Fibroblast of gingiva (primary cell): Measurements from ENCODE around the gene GRM1.
"Not testable (repeated sequence)": the region's sequence is repeated elsewhere in the genome, so short reads cannot be mapped to it uniquely, and the experiment has no call there.

Experiments used
- DNase-seq: peaks from one replicate; pipeline ENCODE4 v3.0.0-alpha.2; 2011; ENCODE audit warnings: low read depth

The GRM1 gene

GRCh38 chr6:146191612-146192011, 162.8 kb downstream of the GRM1 start:
- no peak for DNase-seq

GRCh38 chr6:146194434-146194833, 165.6 kb downstream of the GRM1 start:
- no peak for DNase-seq

- peak; percentile 14 for DNase-seq
Observed at GRCh38 chr6:146200176-146200575, 171.3 kb downstream of the GRM1 start.

- no peak for DNase-seq
Observed at GRCh38 chr6:146202570-146202969, 173.7 kb downstream of the GRM1 start.

GRCh38 chr6:146209942-146210341, 181.1 kb downstream of the GRM1 start:
- no peak for DNase-seq

GRCh38 chr6:146210406-146211083, 181.7 kb downstream of the GRM1 start:
- no peak for DNase-seq

GRCh38 chr6:146211646-146212045, 182.8 kb downstream of the GRM1 start:
- DNase-seq, result no peak

- DNase-seq, result no peak
Observed at GRCh38 chr6:146212781-146213180, 183.9 kb downstream of the GRM1 start.

GRCh38 chr6:146219101-146219500, 190.2 kb downstream of the GRM1 start:
- no peak for DNase-seq

- no peak for DNase-seq
Observed at GRCh38 chr6:146224449-146224848, 195.6 kb downstream of the GRM1 start.

- DNase-seq, result no peak
Observed at GRCh38 chr6:146224988-146225387, 196.1 kb downstream of the GRM1 start.

- no peak for DNase-seq
Observed at GRCh38 chr6:146240322-146240721, 211.5 kb downstream of the GRM1 start.

- no peak for DNase-seq
Observed at GRCh38 chr6:146240807-146241206, 211.9 kb downstream of the GRM1 start.

- DNase-seq, result not testable (repeated sequence)
Observed at GRCh38 chr6:146243646-146244045, 214.8 kb downstream of the GRM1 start.

GRCh38 chr6:146244630-146245143, 215.8 kb downstream of the GRM1 start:
- DNase-seq, result no peak

- no peak for DNase-seq
Observed at GRCh38 chr6:146246028-146246427, 217.2 kb downstream of the GRM1 start.

- DNase-seq, result no peak
Observed at GRCh38 chr6:146253691-146254090, 224.8 kb downstream of the GRM1 start.

- no peak for DNase-seq
Observed at GRCh38 chr6:146258206-146258605, 229.3 kb downstream of the GRM1 start.

GRCh38 chr6:146260886-146261285, 232.0 kb downstream of the GRM1 start:
- no peak for DNase-seq

- no peak for DNase-seq
Observed at GRCh38 chr6:146265056-146265455, 236.2 kb downstream of the GRM1 start.

GRCh38 chr6:146267447-146267846, 238.6 kb downstream of the GRM1 start:
- no peak for DNase-seq

- no peak for DNase-seq
Observed at GRCh38 chr6:146267946-146268345, 239.1 kb downstream of the GRM1 start.

- no peak for DNase-seq
Observed at GRCh38 chr6:146269482-146269881, 240.6 kb downstream of the GRM1 start.

GRCh38 chr6:146271163-146271562, 242.3 kb downstream of the GRM1 start:
- peak; percentile 57 for DNase-seq
